HuH-7 (cell line): Measurements from ENCODE around the gene DNAH14.
"Not testable (repeated sequence)": the region's sequence is repeated elsewhere in the genome, so short reads cannot be mapped to it uniquely, and the experiment has no call there.

ENCODE experiments used
- DNase-seq: peaks from one replicate; pipeline ENCODE4 v3.0.0; 2011; ENCODE audit warnings: low spot score

Gene DNAH14

GRCh38 chr1:224929335-224930237, at the start of gene DNAH14:
Gene DNAH14, plus strand, starts transcription at chr1:224929675. Its CDS starts 23,028 bp downstream, at chr1:224952703.
- DNase-seq: peak; percentile 91

- DNase-seq: no peak
These were observed 48.7 kb upstream of the DNAH14 start for GRCh38 chr1:224880593-224881307.

GRCh38 chr1:224881308-224881692, 48.2 kb upstream of the DNAH14 start:
- not testable (repeated sequence) for DNase-seq

DNA sequence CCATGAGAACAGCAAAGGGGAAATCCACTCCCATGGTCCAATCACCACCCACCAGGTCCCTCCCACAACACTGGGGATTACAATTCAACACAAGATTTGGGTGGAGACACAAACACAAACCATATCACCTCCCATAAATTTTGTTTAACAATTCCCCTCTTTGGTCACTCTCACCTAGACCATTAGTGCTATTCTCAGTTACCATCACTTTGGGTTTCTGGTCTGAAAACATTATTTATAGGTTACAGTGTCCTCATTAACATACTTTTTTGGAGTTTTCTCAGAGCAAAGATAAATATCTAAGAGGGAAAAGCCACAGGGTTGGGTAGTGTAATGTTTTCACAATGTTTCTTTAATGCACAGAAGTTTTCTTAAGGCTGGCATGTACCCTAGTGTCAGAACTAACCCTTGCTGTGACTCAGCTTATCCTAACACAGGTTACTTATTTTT, 47.7 kb upstream of the DNAH14 start:
- no peak for DNase-seq

GRCh38 chr1:224882264-224882663, 47.2 kb upstream of the DNAH14 start:
- DNase-seq: no peak

DNA sequence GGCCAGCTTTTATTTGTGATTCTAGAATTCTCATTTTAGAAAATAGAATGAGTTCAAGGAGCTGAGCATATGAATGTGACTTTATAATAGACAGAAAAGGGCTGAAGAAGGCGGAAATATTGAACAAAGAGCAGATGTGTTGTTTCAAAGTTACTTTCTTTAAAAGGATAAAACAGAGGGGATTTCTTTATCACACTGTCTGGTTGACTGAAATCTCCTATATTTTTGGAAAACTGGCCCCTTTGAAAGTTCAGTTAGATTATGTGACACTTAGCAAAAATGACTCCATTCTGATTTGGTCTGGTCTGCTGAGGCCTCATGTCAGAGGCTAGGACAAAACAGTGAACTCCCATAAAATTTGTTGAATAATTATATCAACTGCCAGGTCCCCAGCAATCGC, 46.4 kb upstream of the DNAH14 start:
- no peak for DNase-seq

DNA sequence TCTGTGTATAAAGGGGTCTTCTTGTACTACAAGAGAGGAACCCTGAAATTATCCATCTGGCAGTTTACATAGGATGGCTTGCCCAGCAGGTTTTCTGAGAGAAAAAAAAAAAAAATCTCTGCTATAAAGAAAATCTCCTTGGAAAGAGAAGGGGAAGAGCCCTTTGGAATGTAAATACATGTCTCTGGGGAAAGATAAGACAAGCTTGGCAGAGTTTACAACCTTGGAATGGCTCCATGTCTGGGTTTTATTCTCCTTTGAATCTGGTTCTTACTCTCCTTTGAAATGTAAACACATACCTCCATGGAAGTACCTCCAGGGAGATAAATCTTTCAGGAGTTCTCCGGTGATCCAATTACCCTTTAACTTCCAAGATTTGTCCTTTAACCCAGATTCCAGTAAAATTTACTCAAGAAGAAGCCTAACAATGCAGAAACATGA, 45.1 kb upstream of the DNAH14 start:
- no peak for DNase-seq

GRCh38 chr1:224885376-224885775, 44.1 kb upstream of the DNAH14 start:
- DNase-seq: not testable (repeated sequence)

DNA sequence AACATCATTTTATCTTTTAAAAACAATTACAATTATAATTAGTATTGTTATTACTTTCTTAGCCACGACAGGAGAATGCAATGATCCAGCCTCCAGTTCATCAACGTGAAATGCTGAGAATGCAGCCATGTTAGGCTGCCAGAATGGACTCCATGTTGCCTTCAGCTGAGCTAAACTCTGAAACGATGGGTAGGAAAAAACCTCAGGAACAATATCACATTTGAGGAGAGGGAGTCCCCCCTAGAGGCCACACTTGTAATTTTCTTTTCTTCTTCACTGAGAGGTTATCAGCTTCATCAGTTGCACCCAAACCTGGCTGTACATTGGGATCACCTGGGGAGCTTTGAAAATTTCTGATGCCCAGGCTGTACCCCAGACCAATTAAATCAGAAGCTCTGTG, 34.6 kb upstream of the DNAH14 start:
- peak; percentile 23 for DNase-seq

GRCh38 chr1:224896130-224896781, 33.2 kb upstream of the DNAH14 start:
- DNase-seq: no peak

GRCh38 chr1:224897529-224898327, 31.7 kb upstream of the DNAH14 start:
- no peak for DNase-seq

DNA sequence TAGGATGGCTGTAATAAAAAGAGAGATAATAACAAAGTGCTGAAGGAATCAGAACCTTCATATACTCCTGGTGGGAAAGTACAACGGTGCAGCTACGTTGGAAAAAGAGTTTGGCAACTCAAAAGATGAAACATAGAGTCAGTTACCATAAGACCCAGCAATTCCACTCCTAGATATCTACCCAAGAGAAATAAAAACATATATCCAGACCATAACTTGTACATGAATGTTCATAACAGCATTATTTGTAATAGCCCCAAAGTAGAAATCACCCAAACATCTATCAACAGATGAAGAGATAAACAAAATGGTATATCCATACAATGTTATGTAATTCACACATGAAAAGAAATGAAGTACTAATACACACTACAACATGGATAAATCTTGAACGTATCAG, 30.5 kb upstream of the DNAH14 start:
- DNase-seq: no peak

- DNase-seq: no peak
These were observed 29.3 kb upstream of the DNAH14 start for GRCh38 chr1:224900062-224900630.

DNA sequence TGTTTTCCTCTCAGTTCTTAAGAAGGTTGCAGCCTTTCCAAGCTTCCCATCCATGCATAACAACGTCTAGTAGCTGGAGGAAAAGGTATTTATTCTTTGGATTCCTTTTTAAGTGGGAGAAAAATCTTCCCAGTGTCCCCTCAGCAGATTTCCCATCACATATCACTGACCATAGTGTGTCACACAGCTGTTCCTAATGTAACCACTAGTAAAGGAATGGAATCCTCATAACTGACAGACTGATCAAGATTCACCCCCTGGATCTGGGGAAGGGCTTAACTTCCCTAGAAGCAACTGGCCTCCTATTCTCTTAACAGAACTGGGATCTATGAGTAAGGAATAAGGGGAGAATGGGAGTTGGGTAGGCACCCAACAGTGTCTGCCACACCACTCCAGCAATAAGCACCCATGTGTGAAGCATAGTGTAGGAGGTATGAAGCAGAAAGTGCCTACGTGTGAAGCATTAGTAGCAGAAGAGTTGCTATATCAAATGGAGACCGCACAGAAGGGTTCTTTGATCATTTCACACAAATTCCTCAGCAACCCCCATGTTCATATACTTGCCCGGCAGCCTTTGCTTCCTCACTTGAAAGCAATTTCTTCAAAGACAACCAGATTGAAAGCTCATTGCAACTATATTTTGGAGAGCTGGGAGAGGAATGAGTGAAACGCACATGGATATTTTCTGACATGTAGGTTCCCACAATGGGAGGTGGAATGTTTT, 28.2 kb upstream of the DNAH14 start:
- DNase-seq: no peak

- DNase-seq: no peak
These were observed 25.5 kb upstream of the DNAH14 start for GRCh38 chr1:224903955-224904354.

GRCh38 chr1:224906340-224906739, 23.1 kb upstream of the DNAH14 start:
- no peak for DNase-seq

GRCh38 chr1:224911217-224911616, 18.3 kb upstream of the DNAH14 start:
- no peak for DNase-seq

GRCh38 chr1:224914292-224914900, 15.1 kb upstream of the DNAH14 start:
- no peak for DNase-seq

GRCh38 chr1:224919508-224919907, 10.0 kb upstream of the DNAH14 start:
- DNase-seq: no peak

- DNase-seq: no peak
These were observed 8.5 kb upstream of the DNAH14 start for GRCh38 chr1:224920930-224921329.
